ENCODE results near the gene ORC1.
"Not testable (repeated sequence)": the region's sequence is repeated elsewhere in the genome, so short reads cannot be mapped to it uniquely, and the experiment has no call there.

Gene ORC1

DNA sequence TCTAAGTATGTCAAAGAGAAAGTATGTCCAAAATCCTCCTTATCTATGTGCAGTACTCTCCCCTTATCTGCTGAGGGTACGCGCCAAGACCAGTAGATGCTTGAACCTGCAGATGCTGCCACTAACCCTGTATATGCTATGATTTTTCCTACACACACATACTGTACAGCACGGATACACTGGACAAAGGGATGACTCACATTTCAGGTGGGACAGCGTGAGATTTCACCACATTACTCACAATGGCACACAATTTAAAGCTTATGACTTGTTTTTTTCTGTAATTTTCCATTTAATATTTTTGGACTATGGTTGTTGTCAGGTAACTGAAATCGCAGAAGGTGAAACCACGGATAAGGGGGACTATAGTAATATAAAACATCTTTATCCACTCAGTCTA lies 4.1 kb downstream of the ORC1 start:
- DNase-seq, result no peak
- in situ Hi-C loops (cut with HindIII; ENCODE audit: low pct_ligation_motif_present, low pct_unique_long_range_greater_than_20kb, low sequenced_read_pairs), result no loop called here

DNA sequence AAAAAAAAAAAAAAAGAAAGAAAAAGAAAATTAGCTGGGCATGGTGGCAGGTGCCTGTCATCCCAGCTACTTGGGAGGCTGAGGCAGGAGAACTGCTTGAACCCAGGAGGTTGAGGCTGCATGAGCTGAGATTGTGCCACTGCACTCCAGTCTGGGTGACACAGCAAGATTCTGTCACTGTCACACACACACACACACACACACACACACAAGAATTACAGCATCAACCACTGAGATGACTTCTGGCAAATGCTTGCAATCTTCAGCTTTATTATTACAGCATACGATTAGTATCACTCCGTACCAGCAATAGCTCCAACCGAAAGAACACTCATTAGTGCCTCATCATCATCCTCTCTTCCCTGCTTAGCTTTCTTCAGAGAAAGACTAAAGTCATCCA lies 4.6 kb downstream of the ORC1 start:
- in situ Hi-C loops (cut with HindIII; ENCODE audit: low pct_ligation_motif_present, low pct_unique_long_range_greater_than_20kb, low sequenced_read_pairs), result no loop called here

DNA sequence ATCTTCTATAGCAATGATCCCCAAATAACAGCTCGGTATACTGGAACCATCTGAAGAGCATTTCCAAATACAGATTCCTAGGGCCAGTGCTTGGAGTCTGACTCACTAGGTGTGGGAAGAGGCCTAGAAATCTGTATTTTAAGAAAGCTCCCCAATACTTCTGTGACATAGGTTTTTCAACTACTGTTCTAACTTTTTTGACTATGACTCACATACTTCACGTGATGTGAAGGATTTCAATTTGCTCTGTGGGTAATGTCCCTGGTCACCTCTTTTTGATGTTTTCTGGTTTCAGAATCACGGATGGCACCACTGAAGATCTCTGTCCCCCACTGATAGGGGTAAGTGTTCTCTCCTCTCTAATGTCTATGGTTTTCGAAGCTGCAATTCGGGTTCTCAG lies 11.0 kb downstream of the ORC1 start:
- in situ Hi-C loops (cut with HindIII; ENCODE audit: low pct_ligation_motif_present, low pct_unique_long_range_greater_than_20kb, low sequenced_read_pairs), result no loop called here

More for the DNA sequence above, 4.6 kb downstream of the ORC1 start:
- DNase-seq, result no peak

DNA sequence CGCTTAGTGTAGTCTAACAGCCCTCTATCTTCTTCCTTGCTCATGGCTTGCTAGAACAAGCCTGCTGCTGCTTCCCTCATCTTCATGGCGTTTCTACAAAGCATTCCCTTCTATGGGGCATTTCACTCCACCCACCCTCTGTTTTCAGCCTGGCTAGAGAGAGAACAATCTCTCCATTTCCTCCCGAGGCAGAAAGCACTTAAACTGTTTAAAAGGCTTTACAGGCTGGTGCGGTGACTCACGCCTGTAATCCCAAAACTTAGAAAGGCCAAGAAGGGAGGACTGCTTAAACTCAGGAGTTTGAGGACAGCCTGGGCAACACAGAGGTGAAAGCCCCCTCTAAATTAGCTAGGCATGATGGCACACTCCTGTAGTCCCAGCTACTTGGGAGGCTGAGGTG lies 17.8 kb downstream of the ORC1 start:
- no peak for DNase-seq
- in situ Hi-C loops (cut with HindIII; ENCODE audit: low pct_ligation_motif_present, low pct_unique_long_range_greater_than_20kb, low sequenced_read_pairs), result no loop called here

More for the DNA sequence above, 11.0 kb downstream of the ORC1 start:
- DNase-seq, result no peak

DNA sequence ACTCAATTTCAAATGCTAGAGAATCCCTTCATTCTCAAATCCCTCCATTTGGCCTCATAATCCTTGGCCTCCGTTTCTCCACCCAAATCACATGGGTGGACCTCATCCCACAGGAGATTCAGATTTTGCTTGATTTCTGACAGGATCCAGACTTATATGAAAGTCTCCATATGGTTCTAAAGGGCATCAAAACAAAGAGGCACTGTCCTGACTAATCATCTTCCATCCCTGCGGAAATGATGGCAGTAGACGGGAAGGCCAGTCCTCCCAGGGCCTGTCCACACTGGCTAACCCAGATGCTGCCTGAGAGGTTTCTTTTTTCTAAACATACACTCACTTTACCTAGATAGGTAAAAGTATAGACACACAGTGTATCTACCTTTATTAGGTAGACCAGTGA lies 18.8 kb downstream of the ORC1 start:
- DNase-seq, result no peak
- in situ Hi-C loops (cut with HindIII; ENCODE audit: low pct_ligation_motif_present, low pct_unique_long_range_greater_than_20kb, low sequenced_read_pairs), result no loop called here

DNA sequence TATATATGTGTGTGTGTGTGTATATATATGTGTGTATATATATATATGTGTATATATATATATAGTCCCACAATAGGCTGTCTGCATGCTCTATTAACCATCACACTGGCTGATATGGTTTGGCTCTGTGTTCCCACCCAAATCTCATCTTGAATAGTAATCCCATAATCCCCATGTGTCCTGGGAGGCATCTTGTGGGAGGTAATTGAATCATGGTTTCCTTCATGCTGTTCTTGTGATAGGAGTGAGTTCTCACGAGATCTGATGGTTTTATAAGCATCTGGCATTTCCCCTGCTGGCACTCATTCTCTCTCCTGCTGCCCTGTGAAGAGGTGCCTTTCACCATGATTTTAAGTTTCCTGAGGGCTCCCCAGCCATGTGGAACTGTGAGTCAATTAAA lies 34.4 kb downstream of the ORC1 start:
- in situ Hi-C loops (cut with HindIII; ENCODE audit: low pct_ligation_motif_present, low pct_unique_long_range_greater_than_20kb, low sequenced_read_pairs); DNase-seq: not testable (repeated sequence)

DNA sequence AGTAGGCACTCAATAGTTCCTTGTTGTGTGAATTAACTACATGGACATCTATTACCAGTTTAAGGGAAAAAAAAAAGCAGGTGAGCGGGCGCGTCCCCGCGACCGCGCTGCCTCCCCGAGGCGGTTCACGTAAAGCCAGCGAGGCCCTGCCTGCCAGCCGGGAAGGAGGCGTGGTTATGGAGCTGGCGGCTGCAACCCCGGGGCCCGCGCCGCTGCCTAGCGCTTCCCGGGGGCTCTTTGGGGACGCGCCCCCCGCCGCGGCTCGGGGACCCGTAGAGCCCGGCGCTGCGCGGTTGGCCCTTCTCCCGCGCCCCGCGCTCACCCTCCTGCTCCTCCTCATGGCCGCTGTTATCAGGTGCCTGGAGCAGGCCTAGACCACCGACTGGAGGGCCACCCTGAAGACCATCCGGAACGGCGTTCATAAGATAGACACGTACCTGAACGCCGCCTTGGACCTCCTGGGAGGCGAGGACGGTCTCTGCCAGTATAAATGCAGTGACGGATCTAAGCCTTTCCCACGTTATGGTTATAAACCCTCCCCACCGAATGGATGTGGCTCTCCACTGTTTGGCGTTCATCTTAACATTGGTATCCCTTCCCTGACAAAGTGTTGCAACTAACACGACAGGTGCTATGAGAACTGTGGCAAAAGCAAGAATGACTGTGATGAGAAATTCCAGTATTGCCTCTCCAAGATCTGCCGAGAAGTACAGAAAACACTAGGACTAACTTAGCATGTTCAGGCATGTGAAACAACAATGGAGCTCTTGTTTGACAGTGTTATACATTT lies 35.6 kb downstream of the ORC1 start:
- in situ Hi-C loops (cut with HindIII; ENCODE audit: low pct_ligation_motif_present, low pct_unique_long_range_greater_than_20kb, low sequenced_read_pairs), result no loop called here
- peak; percentile 64 for DNase-seq

DNA sequence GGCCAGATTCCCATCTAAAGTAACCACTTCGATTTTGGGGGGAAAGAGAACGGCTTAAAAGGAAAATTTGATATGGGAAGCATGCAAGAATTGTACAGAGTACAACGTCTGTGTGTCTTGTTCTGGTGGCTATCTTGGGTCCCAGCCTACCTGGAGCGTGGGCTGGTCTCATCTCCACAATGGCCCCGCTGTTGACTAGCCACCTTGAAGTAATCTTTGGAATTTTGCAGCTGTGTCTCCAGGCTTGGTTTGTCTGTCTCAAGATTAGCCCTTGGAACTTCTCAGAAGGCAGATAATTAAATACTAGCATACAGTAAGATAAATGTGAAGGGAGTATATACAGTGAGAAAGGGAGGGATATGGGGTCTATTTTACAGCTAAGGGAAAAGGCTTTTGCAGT lies 37.0 kb downstream of the ORC1 start:
- no peak for DNase-seq

DNA sequence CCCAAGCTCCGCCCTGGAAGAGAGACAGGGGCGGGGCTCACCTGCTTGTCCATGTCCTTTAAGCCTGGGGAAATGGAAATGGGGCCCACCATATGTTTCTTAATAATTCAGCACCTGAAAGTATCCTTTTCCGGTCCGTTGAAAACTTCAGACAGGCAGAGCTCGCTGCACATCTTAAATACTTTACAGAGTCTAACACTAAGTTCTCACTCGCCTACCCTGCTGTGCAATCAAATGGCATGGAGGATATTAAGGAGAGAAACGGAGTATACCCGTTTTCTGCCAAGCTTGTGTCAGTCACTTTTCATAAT lies 37.8 kb downstream of the ORC1 start:
- in situ Hi-C loops (cut with HindIII; ENCODE audit: low pct_ligation_motif_present, low pct_unique_long_range_greater_than_20kb, low sequenced_read_pairs), result no loop called here
- no peak for DNase-seq

More for the DNA sequence above, 37.0 kb downstream of the ORC1 start:
- in situ Hi-C loops (cut with HindIII; ENCODE audit: low pct_ligation_motif_present, low pct_unique_long_range_greater_than_20kb, low sequenced_read_pairs), result no loop called here

DNA sequence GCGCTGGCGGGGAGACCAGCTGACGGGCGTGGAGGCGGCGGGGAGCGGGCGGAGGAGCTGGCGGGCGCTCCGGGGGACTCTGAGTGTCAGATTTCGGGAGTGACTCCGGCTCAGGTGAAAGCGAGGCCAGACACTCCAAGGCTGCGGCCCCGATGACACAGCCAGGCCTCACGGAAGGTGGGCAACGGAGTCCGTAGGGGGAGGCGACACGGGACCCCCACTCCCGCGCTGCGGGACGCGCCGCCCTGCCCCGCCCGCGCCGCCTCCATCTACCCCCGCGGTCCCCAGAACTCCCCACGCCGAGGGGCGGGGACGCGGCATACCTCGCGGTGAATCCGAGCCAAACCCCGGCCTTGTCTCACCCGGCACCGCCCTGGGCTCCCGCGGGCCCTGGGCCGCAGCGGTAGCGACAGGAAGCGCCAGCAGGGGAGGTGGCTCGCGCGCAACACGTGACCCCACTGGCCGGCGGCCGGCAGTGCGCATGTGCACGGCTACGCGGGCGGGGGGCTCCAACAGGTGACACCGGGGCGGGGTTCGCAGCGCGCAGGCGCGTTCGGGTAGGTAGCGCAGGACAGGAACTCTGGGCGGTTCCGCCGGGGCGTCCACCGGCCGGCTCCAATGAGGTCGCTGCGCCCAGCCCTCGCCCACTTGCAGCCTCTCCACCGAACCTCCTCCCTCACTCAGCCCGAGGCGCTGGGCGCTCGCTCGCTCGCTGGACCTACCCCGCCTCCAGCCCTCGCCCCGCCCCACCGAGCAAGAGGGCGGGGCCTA lies 38.3 kb downstream of the ORC1 start, which contains the start of gene CC2D1B:
Gene CC2D1B (minus strand): TSS at position 460 of the 771 bp plus-strand sequence. CDS start 1,585 bp downstream, outside the sequence.
- DNase-seq, result peak; percentile 95
- in situ Hi-C loops (cut with HindIII; ENCODE audit: low pct_ligation_motif_present, low pct_unique_long_range_greater_than_20kb, low sequenced_read_pairs), result no loop called here

DNA sequence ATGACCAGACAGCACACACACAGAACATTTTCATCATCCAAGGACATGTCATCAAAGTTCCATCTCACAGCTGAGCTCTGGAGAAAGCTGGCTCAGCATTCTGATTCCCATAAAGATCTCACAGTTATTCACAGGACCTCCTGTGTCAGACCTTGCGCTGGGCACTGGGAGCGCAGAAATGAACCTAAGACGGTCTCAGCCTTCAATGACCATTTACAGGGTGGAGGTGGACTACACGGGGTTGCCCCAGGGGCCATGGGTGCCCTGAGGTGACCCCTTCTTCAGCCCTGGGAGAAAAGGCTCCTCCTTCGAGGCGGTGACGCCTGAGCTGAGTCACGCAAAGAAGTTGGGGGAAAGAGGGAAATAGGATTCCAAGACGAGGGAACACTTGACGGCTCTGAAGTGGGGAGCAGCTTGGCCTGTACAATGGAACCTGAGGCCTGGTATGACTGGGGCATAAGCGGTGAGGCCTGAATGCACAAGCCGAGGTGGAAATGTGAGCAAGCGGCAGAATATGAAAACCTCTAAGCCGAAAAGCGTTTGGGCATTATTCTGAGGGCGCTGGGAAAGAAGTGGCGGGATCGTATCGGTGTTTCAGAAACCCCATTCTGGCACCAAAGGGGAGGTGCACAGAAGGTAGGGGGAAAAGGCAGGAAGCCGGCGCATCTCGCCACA lies 39.0 kb downstream of the ORC1 start:
- in situ Hi-C loops (cut with HindIII; ENCODE audit: low pct_ligation_motif_present, low pct_unique_long_range_greater_than_20kb, low sequenced_read_pairs), result no loop called here
- DNase-seq, result peak; percentile 68

DNA sequence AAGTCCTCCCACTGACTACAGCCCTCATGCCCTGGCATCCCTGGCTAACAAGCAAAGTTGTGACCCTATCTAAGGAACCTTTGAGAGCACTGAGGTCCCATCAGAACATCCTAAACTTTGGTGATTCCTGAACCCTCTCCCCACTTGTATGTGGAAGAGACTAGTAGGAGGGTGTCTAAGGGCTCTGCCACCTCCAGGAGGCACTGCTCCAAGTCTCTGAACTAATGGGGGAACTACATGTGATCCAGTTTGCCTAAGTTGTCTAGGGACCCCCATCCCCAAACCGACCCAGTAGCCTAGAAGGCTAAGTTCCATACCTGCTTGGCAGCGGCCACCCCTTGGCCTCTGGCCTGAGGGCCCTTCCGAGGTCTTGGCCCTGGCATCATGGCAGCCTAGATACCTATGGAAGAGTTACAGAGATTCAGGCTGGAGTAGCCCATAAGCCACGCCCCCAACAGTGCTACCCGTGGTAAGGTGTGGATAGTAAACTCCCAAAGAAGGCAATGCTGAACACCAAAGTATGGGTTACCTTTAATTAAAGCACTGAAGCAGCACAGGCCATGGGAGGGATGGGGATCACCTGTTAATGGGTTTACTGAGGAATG lies 39.9 kb downstream of the ORC1 start:
- in situ Hi-C loops (cut with HindIII; ENCODE audit: low pct_ligation_motif_present, low pct_unique_long_range_greater_than_20kb, low sequenced_read_pairs), result no loop called here
- no peak for DNase-seq

DNA sequence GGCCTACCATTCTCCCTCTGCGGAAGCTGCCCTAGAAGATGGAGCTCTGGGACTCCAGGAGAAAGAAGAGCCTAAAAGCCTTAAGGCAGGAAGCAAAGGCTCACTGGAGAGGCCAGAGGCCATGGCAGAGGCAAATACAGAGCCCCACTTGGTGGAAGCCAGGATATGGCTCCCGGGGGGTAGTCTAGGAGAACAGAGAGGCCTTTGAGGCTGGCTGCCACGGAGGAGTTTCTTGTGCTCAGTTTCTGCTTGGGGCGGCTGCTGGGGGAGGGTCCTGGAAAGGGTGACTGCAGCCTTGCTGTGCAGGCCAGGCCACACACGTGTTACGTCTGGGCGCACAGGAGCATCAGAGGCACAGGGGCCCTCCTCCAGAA lies 43.6 kb downstream of the ORC1 start:
- in situ Hi-C loops (cut with HindIII; ENCODE audit: low pct_ligation_motif_present, low pct_unique_long_range_greater_than_20kb, low sequenced_read_pairs), result no loop called here
- no peak for DNase-seq

DNA sequence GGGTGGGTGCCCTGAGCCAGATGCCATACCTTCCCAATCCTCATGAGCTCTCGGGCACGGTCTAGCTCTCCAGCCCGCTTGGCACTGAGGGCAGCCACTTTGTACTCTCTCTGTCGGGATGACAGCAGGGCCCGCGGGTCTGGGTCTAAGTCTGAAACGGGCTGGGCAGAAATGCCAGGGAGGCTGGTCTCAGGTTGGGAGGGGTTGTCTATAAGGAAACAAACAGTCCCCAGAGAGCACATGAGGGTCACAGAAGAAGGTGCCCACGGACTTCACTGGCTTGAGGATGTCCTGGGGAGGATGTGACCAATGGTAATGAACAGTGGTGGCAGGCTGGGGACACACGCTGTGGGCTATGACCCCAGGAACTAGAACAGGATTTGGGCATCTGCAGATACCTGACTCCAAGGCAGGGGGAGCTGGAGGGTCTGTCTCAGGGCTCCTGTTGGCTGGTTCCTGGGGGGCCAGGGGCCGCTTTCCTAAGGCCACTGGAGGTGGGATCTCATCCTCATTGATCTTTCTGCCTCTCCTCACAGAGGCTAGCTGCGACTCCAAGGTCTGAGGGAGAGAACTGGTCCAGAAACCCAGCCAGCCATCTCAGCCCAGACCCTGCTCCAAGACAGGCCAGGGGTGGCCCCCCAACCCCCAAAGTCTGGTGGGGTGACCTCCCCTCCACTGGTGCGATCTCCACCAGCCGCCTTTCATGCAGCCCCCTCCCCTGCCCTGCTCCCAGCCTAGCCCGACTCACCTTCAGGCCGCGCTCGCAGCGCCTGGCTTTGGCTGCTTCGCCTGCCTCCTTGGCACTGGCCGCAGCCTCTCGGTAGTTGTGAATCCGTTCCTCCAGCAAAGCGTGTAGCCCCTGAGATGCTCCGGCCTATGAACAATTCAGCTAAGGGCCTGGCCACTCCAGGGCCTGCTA lies 44.3 kb downstream of the ORC1 start:
- DNase-seq, result no peak
- in situ Hi-C loops (cut with HindIII; ENCODE audit: low pct_ligation_motif_present, low pct_unique_long_range_greater_than_20kb, low sequenced_read_pairs), result no loop called here

DNA sequence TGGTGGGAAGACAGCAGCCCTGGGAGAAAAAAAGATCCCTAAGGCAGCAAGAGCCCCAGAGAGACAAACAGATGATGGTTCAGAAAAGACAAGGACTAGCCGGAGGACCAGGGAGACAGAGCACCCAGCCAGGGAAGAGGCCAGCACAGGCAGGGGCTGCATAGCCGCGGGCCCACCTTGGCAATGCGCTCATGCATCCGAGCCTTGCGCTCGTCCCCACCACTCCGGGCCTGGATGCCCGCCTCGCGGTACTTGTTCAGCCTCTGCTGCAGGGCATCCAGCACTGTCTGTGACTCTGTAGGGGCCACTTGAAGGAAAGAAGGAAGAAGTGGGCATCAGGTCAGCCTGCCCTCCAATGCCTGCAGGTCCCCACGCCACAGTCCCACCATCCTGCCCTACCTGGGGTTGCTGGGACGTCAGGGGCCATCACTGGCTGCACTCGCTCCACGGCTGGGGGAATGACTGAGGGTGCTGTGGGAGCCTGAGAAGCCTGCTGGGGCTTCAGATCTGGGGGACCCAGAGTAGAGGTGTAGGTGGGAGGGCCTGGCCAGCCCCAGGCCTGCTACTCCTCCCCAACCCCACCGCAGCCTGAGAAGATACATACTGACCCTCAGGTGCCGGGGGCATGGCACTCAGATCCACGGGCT lies 45.2 kb downstream of the ORC1 start:
- in situ Hi-C loops (cut with HindIII; ENCODE audit: low pct_ligation_motif_present, low pct_unique_long_range_greater_than_20kb, low sequenced_read_pairs), result no loop called here
- DNase-seq, result no peak

DNA sequence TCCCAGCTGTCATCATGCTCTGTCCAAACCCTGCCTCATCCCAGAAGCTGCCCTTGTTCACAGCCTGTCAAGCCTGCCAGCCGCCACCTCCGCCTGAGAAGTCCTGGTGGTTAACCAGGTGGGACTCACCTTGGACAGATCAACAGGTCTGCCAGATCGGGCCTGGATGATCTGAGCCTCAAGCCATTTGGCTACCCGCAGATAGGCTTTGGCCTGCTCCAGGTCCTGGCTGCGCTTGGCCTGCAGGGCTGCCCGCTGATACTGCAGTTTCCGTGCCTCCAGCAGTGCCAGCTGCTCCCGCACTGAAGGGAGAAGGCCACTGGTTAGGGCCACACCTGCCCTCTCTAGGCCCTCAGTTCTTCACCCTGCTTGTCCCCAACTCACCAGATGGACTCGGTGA lies 46.8 kb downstream of the ORC1 start:
- in situ Hi-C loops (cut with HindIII; ENCODE audit: low pct_ligation_motif_present, low pct_unique_long_range_greater_than_20kb, low sequenced_read_pairs), result no loop called here
- no peak for DNase-seq

DNA sequence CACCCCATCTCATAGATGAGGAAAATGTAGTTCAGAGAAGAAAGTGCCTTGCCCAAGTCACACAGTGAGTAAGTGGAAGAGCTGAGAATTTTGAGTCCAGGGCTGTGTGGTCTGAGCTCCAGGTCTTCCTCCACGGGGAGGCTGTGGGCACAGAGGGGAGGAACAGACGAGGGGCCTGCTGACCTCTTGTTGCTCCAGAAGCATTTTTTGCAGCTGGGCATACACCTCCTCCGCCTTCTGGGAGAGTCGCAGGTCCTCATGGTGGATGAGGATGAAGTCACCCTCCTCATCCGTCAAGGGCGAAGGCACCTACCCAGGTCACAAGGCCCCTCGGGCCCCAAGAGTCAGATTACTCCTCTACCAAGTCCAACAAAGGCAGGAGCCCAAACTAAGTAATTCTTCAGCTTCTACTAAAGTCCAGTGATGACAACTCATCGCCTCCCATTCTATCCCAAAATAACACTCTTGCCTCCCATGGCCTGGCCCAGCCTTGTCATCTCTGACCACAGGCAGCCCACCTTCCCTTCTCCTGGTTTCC lies 47.3 kb downstream of the ORC1 start:
- in situ Hi-C loops (cut with HindIII; ENCODE audit: low pct_ligation_motif_present, low pct_unique_long_range_greater_than_20kb, low sequenced_read_pairs), result no loop called here
- DNase-seq, result no peak

Data from ACHN (cell line).